Hematopoietic multipotent progenitor cell treated with erythropoietin and hydrocortisone succinate and interleukin-3 and kit ligand, for 4 days (in vitro differentiated cells): ENCODE results near the gene CRHR1.
"Not testable (repeated sequence)": the region's sequence is repeated elsewhere in the genome, so short reads cannot be mapped to it uniquely, and the experiment has no call there.

Experiments used
- DNase-seq: peaks from one replicate; pipeline ENCODE4 v3.0.0-alpha.2; 2015

Gene CRHR1

GRCh38 chr17:45847101-45847500, 63.0 kb downstream of the CRHR1 start:
- no peak for DNase-seq

- DNase-seq, result no peak
These were observed 63.6 kb downstream of the CRHR1 start for GRCh38 chr17:45847747-45848146.

- no peak for DNase-seq
These were observed 64.3 kb downstream of the CRHR1 start for GRCh38 chr17:45848405-45848804.

- no peak for DNase-seq
These were observed 64.9 kb downstream of the CRHR1 start for GRCh38 chr17:45848868-45849535.

GRCh38 chr17:45849536-45849990, 65.4 kb downstream of the CRHR1 start:
- DNase-seq, result no peak

GRCh38 chr17:45850011-45850410, 65.9 kb downstream of the CRHR1 start:
- DNase-seq, result no peak

- DNase-seq, result no peak
These were observed 66.3 kb downstream of the CRHR1 start for GRCh38 chr17:45850468-45850867.

GRCh38 chr17:45851022-45851421, 66.9 kb downstream of the CRHR1 start:
- no peak for DNase-seq

GRCh38 chr17:45851464-45851863, 67.3 kb downstream of the CRHR1 start:
- no peak for DNase-seq

GRCh38 chr17:45851873-45852272, 67.8 kb downstream of the CRHR1 start:
- no peak for DNase-seq

GRCh38 chr17:45852535-45853297, 68.6 kb downstream of the CRHR1 start:
- peak; percentile 81 for DNase-seq

GRCh38 chr17:45854209-45854608, 70.1 kb downstream of the CRHR1 start:
- no peak for DNase-seq

GRCh38 chr17:45855691-45856336, 71.7 kb downstream of the CRHR1 start:
- no peak for DNase-seq

- DNase-seq, result peak; percentile 48
These were observed 74.0 kb downstream of the CRHR1 start for GRCh38 chr17:45857977-45858708.

GRCh38 chr17:45861165-45861564, 77.0 kb downstream of the CRHR1 start:
- DNase-seq, result no peak

- DNase-seq, result not testable (repeated sequence)
These were observed 78.0 kb downstream of the CRHR1 start for GRCh38 chr17:45862127-45862526.

GRCh38 chr17:45863857-45864654, 79.9 kb downstream of the CRHR1 start:
- no peak for DNase-seq

GRCh38 chr17:45867171-45867570, 83.1 kb downstream of the CRHR1 start:
- no peak for DNase-seq

GRCh38 chr17:45867702-45868101, 83.6 kb downstream of the CRHR1 start:
- DNase-seq, result no peak

- no peak for DNase-seq
These were observed 84.2 kb downstream of the CRHR1 start for GRCh38 chr17:45868276-45868675.

- DNase-seq, result no peak
These were observed 85.7 kb downstream of the CRHR1 start for GRCh38 chr17:45869676-45870341.
